Hematopoietic multipotent progenitor cell treated with erythropoietin and hydrocortisone succinate and interleukin-3 and kit ligand, for 4 days (in vitro differentiated cells): ENCODE results near the gene SLCO1B1.
A peak's percentile ranks its signal among the peaks of the same experiment; 100 is the strongest.

Experiments
- DNase-seq: peaks from one replicate; pipeline ENCODE4 v3.0.0-alpha.2; 2015

Gene SLCO1B1

GRCh38 chr12:21221778-21222177 lies 90.8 kb downstream of the SLCO1B1 start:
- DNase-seq = no peak

GRCh38 chr12:21223930-21224329 lies 92.9 kb downstream of the SLCO1B1 start:
- DNase-seq = no peak

GRCh38 chr12:21234395-21234794 lies 103.4 kb downstream of the SLCO1B1 start:
- no peak for DNase-seq

GRCh38 chr12:21239866-21240265 lies 108.9 kb downstream of the SLCO1B1 start:
- DNase-seq = no peak

- peak; percentile 41 for DNase-seq
These were observed 117.7 kb downstream of the SLCO1B1 start for GRCh38 chr12:21248679-21249078.

GRCh38 chr12:21252070-21252469 lies 121.1 kb downstream of the SLCO1B1 start:
- no peak for DNase-seq

- DNase-seq = no peak
These were observed 126.2 kb downstream of the SLCO1B1 start for GRCh38 chr12:21257172-21257571.

GRCh38 chr12:21264232-21264631 lies 133.2 kb downstream of the SLCO1B1 start:
- no peak for DNase-seq

- DNase-seq = peak; percentile 25
These were observed 134.9 kb downstream of the SLCO1B1 start for GRCh38 chr12:21265932-21266331.

- DNase-seq = no peak
These were observed 145.8 kb downstream of the SLCO1B1 start for GRCh38 chr12:21276826-21277225.
